HepG2 (cell line): Measurements from ENCODE around the gene AHCYL2. TPM values are rescaled to one million over a fixed set of nuclear protein-coding genes. Genes with fewer than 3 reads are reported as not detected.

ENCODE experiments used
- BRD4 ChIP-seq: sonication (generic); formaldehyde crosslinking; IDR thresholded peaks from 2 replicates; pipeline ENCODE4 v1.4.0; 2020; ENCODE audit warnings: missing genetic modification reagents
- FOXK1 ChIP-seq: sonication (generic); formaldehyde crosslinking; IDR thresholded peaks from 2 replicates; pipeline ENCODE4 v1.4.0; 2020; ENCODE audit warnings: low read depth, missing genetic modification reagents, borderline replicate concordance
- HIC2 ChIP-seq: sonication (generic); formaldehyde crosslinking; IDR thresholded peaks from 2 replicates; pipeline ENCODE4 v1.9.0; 2022; ENCODE audit warnings: low read depth, missing genetic modification reagents
- MAF1 ChIP-seq: sonication (generic); formaldehyde crosslinking; IDR thresholded peaks from 2 replicates; pipeline ENCODE4 v1.5.0; 2020; ENCODE audit warnings: missing genetic modification reagents, borderline replicate concordance
- MAFK ChIP-seq, 2 experiments: IDR thresholded peaks in 1 of 2; conservative IDR thresholded peaks in 1 of 2; 2 replicates each; pipeline ENCODE4 v1.6.1; 2011; ENCODE audit warnings: improper control_type of control experiment in 2 of 2, low read length in 2 of 2
- MTF2 ChIP-seq: sonication (generic); formaldehyde crosslinking; IDR thresholded peaks from 2 replicates; pipeline ENCODE4 v1.5.0; 2020; ENCODE audit warnings: missing genetic modification reagents, borderline replicate concordance
- NFIC ChIP-seq: IDR thresholded peaks from 2 replicates; pipeline ENCODE4 v1.6.1; 2012; ENCODE audit warnings: mild to moderate bottlenecking, low read length, inconsistent platforms
- NR2F1 ChIP-seq, 2 experiments: fragments of 450-650 bp in 1 of 2; formaldehyde crosslinking in 1 of 2; IDR thresholded peaks; 2 replicates each; pipeline versions ENCODE4 v1.5.0 to v1.6.1; 2016 to 2020; ENCODE audit warnings: mild to moderate bottlenecking in 1 of 2, missing compliant biosample characterization in 1 of 2, missing genetic modification reagents in 1 of 2, moderate library complexity in 1 of 2
- PBX3 ChIP-seq: sonication (generic); formaldehyde crosslinking; IDR thresholded peaks from 2 replicates; pipeline ENCODE4 v1.8.1; 2023; ENCODE audit warnings: missing genetic modification reagents, inconsistent platforms, borderline replicate concordance
- PREB ChIP-seq: sonication (generic); formaldehyde crosslinking; IDR thresholded peaks from 2 replicates; pipeline ENCODE4 v1.4.0; 2020; ENCODE audit warnings: missing genetic modification reagents
- RFX5 ChIP-seq: IDR thresholded peaks from 2 replicates; pipeline ENCODE4 v1.6.1; 2011; ENCODE audit warnings: low read depth, low read length, improper control_type of control experiment
- THAP11 ChIP-seq: IDR thresholded peaks from 2 replicates; pipeline ENCODE4 v1.6.1; 2016; ENCODE audit warnings: missing biosample characterization, missing genetic modification reagents
- TMF1 ChIP-seq: sonication (generic); formaldehyde crosslinking; IDR thresholded peaks from 2 replicates; pipeline ENCODE4 v1.8.1; 2022; ENCODE audit warnings: low read depth, missing genetic modification reagents
- ZNF274 ChIP-seq: sonication (generic); formaldehyde crosslinking; IDR thresholded peaks from 2 replicates; pipeline ENCODE4 v1.5.1; 2020; ENCODE audit warnings: mild to moderate bottlenecking, missing genetic modification reagents
- ZNF280B ChIP-seq: sonication (generic); formaldehyde crosslinking; IDR thresholded peaks from 2 replicates; pipeline ENCODE4 v1.5.0; 2020; ENCODE audit warnings: missing genetic modification reagents, mild to moderate bottlenecking, borderline replicate concordance
- ZNF34 ChIP-seq: sonication (generic); formaldehyde crosslinking; IDR thresholded peaks from 2 replicates; pipeline ENCODE4 v1.4.0; 2020; ENCODE audit warnings: mild to moderate bottlenecking, missing genetic modification reagents, borderline replicate concordance
- ZNF350 ChIP-seq: sonication (generic); formaldehyde crosslinking; IDR thresholded peaks from 2 replicates; pipeline ENCODE4 v1.4.0; 2020; ENCODE audit warnings: mild to moderate bottlenecking, low read depth, missing genetic modification reagents, borderline replicate concordance
- ZNF589 ChIP-seq: sonication (generic); formaldehyde crosslinking; conservative IDR thresholded peaks from 2 replicates; pipeline ENCODE4 v1.8.0; 2022; ENCODE audit warnings: mild to moderate bottlenecking, moderate library complexity, missing genetic modification reagents
- ZSCAN21 ChIP-seq: sonication (generic); formaldehyde crosslinking; IDR thresholded peaks from 2 replicates; pipeline ENCODE4 v1.8.0; 2022; ENCODE audit warnings: mild to moderate bottlenecking, missing genetic modification reagents, moderate library complexity, borderline replicate concordance
- polyA plus RNA-seq, 8 experiments: library from polyadenylated mRNA; depleted of rRNA in 3 of 8; stranded (reverse) in 7 of 8; unstranded in 1 of 8; fragments of >200 nt; fragmentation: Illumina TruSeq in 4 of 8; extraction: Trizol in 4 of 8; gene quantifications; 2 replicates each; pipeline versions ENCODE4 v1.2.1 to v1.2.3, GENCODE V29; 2011 to 2016; ENCODE audit warnings: low read depth in 4 of 8, missing spikeins in 1 of 8, mixed read lengths in 1 of 8; ENCODE audit not compliant: insufficient read depth in 1 of 8
- total RNA-seq, 5 experiments: library from RNA; depleted of rRNA; stranded (reverse); fragments of >200 nt; fragmentation: Illumina TruSeq; extraction: Trizol; gene quantifications; 2 replicates each; pipeline ENCODE4 v1.2.3, GENCODE V29; 2016; ENCODE audit warnings: low read depth in 1 of 5
- TF ChIP-seq, protein P1 (sequence below): sonication (generic); formaldehyde crosslinking; IDR thresholded peaks from 2 replicates; pipeline ENCODE4 v1.5.1; 2020; ENCODE audit warnings: mild to moderate bottlenecking, missing genetic modification reagents, moderate library complexity

AHCYL2 gene
- total and polyA plus RNA-seq, 2 of the 13 experiments (the other 11 are each of a cell fraction or from before 2014, with no cell fraction given) = 9.5 to 14.7 TPM

DNA sequence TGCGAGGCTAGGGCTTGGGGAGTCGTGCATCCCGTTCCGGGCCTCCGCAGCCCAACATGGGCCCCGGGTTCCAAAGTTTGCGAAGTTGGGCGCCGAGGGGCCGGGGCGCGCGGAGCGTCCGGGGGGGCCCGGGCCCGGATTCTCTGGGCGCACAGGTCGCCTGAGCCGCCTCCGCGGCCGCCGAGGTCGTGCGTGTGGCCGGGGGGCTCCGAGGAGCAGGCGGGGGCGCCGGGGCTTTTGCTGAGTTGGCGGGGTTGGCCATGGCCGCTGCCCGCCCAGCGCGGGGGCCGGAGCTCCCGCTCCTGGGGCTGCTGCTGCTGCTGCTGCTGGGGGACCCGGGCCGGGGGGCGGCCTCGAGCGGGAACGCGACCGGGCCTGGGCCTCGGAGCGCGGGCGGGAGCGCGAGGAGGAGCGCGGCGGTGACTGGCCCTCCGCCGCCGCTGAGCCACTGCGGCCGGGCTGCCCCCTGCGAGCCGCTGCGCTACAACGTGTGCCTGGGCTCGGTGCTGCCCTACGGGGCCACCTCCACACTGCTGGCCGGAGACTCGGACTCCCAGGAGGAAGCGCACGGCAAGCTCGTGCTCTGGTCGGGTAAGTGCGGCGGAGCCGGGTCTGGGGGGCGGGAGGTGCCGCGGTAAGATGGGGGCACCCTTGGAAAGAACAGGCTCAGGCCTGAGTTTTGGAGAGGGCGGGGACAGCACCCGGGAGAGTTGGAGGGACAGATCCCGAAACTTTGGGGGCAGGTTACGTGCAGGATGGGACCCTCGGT lies 35.8 kb upstream of the AHCYL2 start (continued):
- TF ChIP-seq ZNF34 (CRISPR knock-in tag) (no peak), NFIC (no peak), ZNF589 (CRISPR knock-in tag) (no peak), MAFK (conservative IDR thresholded peaks at IDR 0.05 in 1 of 2, IDR thresholded peaks at IDR 0.05 in 1 of 2; ENCODE audit: low read length in 2 of 2) (no peak), ZSCAN21 (CRISPR knock-in tag) (no peak), BRD4 (CRISPR knock-in tag) (no peak), ZNF274 (CRISPR knock-in tag) (no peak), PREB (no peak), FOXK1 (CRISPR knock-in tag) (no peak), HIC2 (no peak), NR2F1 (CRISPR knock-in tag; IDR thresholded peaks at IDR 0.05) (no peak), MAF1 (CRISPR knock-in tag) (no peak), ZNF350 (CRISPR knock-in tag) (no peak), THAP11 (CRISPR knock-in tag) (peak; percentile 1; the same call in 1 of the 2 replicates), ZNF280B (CRISPR knock-in tag) (no peak), MTF2 (no peak), TMF1 (no peak), PBX3 (CRISPR knock-in tag) (no peak), RFX5 (no peak)
- TF ChIP-seq, protein P1, sequence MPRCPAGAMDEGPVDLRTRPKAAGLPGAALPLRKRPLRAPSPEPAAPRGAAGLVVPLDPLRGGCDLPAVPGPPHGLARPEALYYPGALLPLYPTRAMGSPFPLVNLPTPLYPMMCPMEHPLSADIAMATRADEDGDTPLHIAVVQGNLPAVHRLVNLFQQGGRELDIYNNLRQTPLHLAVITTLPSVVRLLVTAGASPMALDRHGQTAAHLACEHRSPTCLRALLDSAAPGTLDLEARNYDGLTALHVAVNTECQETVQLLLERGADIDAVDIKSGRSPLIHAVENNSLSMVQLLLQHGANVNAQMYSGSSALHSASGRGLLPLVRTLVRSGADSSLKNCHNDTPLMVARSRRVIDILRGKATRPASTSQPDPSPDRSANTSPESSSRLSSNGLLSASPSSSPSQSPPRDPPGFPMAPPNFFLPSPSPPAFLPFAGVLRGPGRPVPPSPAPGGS (CRISPR knock-in tag) = 0 out of 2 replicates have a peak, but pooled peaks have one; percentile 39
